ENCODE results near the gene PRPF31.
"Not testable (repeated sequence)": the region's sequence is repeated elsewhere in the genome, so short reads cannot be mapped to it uniquely, and the experiment has no call there.

PRPF31 gene

GRCh38 chr19:54115109-54116063 is at the start of gene PRPF31, which contains the start of gene TFPT:
TSS of gene PRPF31 (plus strand) at chr19:54115754. CDS start at chr19:54118279, 2,525 bp downstream.
TSS of gene TFPT (minus strand) at chr19:54115657. CDS start at chr19:54115269, 388 bp downstream.
- DNase-seq (ENCODE audit: low spot score), result peak; percentile 98

DNA sequence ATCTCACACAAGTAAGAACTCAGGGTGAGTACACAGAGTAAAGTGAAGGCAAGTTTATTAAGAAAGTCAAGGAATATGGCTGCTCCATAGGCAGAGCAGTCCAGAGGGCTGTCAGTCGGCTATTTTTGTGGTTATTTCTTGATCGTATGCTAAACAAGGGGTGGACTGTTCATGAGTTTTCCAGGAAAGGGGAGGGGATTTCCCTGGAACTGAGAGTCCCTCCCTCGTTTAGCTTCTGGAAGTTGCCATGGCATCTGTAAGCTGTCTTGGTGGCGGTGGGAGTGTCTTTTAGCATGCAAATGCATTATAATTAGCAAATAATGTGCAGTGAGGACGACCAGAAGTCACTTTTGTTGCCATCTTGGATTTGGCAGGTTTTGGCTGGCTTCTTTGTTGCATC is 46.1 kb upstream of the PRPF31 start:
- no peak for DNase-seq (ENCODE audit: low spot score)

GRCh38 chr19:54073829-54074228 is 41.7 kb upstream of the PRPF31 start:
- DNase-seq (ENCODE audit: low spot score), result no peak

DNA sequence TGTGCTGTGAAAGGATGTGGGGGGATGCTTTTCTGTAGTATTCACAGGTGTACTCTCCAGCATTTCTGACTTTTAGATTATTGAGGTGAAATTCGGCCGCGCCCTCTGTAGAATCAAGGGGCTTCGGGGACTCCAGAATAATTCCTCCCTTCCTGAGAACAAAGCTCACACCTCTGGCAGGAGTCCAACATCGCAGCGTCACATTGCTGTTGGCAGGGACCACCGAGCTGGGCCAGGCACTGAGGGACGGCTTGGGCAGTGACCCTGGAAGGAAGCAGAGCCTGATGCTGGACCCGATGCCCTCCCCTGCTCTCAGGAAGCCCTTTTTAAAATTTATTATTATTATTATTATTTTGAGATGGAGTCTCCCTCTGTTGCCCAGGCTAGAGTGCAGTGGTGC is 40.7 kb upstream of the PRPF31 start:
- DNase-seq (ENCODE audit: low spot score), result no peak

GRCh38 chr19:54077334-54077733 is 38.2 kb upstream of the PRPF31 start:
- no peak for DNase-seq (ENCODE audit: low spot score)

- no peak for DNase-seq (ENCODE audit: low spot score)
Measured at GRCh38 chr19:54081032-54081431, 34.5 kb upstream of the PRPF31 start, which contains the start of gene TARM1. TSS of gene TARM1 (minus strand) at chr19:54081365. CDS start at chr19:54081340, 25 bp downstream.

DNA sequence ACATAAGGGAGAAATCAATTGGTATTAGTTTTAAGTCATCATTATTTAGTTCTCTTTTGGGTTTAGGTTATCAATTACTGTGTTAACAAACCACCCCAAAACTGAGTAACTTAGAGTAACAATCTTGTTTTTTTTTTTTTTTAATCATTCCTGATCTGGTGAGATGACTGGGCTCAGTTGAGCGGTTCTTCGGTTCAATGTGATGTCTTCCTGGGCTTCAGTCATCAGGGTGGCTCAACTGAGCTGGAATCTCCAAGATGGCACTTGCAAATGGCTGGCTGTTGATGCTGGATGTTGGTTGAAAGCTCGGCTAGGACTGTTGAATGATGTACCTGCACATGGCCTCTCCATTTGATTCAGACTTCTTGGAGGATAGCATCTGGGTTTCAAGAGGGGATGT is 31.1 kb upstream of the PRPF31 start:
- DNase-seq (ENCODE audit: low spot score), result no peak

DNA sequence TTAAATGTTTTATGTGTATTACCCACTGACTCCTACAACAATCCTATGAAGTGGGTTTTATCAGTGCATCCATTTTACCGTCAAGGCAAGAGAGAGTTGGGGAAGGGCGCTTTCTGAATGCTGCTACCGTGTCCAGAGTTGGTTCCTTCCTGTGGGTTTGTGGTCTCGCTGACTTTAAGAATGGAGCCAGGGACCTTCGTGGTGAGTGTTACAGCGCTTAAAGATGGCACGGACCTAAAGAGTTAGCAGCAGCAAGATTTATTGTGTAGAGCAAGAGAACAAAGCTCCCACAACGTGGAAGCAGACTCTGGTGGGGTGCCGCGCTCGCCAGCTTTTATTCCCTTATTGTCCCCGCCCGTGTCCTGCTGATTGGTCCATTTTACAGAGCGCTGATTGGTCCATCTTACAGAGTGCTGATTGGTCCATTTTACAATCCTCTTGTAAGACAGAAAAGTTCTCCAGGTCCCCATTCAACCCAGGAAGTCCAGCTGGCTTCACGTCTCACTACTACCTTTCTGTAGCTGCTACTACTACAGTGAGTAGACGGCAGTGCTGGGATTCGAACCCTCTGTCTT is 21.0 kb upstream of the PRPF31 start:
- no peak for DNase-seq (ENCODE audit: low spot score)

DNA sequence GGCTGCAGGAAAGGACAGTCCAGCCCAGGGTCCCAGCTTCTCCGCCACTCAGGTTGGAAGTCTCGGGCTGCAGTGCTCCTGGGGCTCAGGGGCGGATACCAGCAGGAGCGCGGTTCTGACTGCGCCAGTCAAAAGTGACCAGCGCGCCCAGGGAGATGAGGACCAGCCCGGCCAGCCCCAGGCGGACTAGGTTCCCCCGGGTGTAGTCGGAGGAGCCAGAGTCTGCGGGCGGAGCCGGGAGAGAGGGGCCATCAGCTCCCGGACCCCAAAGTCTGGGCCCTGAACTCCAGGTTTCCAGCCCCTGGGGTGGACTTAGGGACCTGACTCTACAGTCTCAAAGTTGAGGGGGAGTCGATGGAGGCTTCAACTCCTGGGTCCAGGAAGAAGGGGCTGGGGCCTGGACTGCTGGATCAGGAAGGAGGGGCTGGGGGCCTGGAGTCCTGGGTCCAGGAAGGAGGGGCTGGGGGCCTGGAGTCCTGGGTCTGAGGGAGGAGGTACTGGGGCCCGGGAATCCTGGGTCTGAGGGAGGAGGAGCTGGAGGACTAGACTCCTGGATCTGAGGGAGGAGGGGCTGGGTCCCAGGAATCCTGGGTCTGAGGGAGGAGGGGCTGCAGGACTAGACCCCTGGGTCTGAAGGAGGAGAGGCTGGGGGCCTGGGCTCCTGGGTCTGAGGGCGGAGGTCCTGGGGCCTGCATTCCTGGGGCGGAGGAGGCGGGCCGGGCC is 20.3 kb upstream of the PRPF31 start:
- DNase-seq (ENCODE audit: low spot score), result no peak

DNA sequence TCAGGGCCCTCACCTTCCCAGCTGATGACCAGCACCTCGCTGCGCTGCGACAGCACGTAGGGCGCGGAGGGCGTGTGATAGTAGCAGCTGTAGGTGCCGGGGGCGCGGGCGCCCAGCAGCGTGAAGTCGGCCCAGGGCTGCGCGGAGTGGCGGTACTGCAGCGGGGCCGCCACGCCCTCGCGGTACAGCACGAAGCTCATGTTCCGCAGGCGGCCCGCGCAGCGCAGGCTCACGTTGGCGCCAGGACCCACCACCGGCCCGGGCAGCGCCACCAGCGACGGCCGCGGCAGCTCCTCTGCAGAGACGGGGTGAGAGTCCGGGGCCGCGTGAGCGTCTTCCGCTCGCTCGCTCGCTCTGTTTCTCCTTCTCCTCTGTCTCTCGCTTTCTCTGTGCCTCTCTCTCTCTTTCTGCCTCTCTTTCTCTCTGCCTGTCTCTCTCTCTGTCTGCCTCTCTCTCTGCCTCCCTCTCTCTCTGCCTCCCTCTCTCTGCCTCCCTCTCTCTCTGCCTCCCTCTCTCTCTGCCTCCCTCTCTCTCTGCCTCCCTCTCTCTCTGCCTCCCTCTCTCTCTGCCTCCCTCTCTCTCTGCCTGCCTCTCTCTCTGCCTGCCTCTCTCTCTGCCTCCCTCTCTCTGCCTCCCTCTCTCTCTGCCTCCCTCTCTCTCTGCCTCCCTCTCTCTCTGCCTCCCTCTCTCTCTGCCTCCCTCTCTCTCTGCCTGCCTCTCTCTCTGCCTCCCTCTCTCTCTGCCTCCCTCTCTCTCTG is 19.5 kb upstream of the PRPF31 start:
- DNase-seq (ENCODE audit: low spot score), result peak; percentile 85

DNA sequence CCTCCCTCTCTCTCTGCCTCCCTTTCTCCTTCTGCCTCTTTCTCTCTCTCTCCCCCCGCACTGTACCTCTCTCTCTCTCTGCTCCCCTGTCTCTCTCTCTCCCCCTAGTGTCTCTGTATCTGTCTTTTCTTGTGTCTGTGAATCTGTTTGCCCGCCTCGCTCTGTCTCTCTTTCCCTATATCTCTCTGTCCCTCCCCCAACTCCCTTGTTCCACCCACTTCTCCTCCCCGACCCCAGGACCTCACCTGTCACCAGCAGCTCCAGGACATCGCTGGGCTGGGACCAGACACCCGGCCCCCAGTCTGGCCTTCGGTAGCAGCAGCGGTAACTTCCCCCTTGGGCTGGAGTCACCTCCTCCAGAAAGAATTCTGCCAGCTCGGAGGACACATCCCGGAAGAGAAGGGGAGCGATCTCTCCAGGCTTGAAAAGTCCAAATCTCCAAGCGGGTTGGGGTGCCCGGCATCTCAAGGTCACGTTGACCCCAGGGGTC is 18.9 kb upstream of the PRPF31 start:
- DNase-seq (ENCODE audit: low spot score), result peak; percentile 52

DNA sequence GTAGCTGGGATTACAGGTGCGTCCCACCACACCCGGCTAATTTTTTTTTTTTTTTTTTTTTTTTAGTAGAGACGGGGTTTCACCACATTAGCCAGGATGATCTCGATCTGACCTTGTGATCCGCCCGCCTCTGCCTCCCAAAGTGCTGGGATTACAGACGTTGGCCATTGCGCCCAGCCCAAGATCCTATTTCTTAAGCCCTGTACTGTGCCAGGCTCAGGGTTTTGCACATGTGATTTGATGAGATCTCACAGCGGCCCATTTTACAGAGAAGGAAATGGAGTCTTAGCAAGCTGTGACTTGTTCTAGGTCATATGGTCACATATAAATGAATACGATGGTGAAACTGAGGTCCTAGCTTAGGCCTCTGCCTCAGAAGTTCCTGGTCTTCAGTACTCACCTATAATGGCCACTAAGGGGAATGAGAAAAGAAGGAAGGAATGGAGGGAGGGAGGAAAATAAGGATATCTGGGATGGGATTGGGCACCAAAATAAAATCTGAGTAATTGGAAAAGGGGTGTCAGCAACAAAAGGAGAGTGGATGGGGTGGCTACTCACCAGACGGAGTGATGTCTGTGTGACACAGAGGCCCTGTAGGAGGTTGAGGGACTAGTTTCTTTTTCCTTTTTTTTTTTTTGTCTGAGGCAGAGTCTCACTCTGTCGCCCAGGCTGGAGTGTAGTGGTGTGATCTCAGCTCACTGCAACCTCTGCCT is 16.2 kb upstream of the PRPF31 start:
- no peak for DNase-seq (ENCODE audit: low spot score)

GRCh38 chr19:54099903-54100255 is 15.7 kb upstream of the PRPF31 start:
- DNase-seq (ENCODE audit: low spot score), result not testable (repeated sequence)

DNA sequence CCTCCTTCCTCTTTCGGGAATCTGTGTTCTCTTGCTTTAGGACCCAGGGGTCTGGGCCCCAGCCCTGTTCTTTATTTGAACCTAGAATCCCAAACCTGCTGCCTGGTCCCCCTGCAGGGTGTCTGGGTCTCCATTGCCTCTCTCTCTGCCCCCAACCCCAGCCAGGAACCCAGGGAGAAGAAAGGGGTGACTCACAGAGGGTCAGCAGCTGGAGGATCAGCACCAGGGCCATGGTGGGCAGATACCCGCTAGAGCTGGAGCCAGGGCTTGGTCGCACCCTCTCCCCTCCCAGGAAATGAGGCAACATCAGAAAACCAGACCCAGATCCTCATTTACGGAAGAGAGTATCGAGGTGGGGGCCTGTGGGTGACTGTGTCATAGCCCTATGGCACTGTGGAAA is 15.0 kb upstream of the PRPF31 start, which contains the start of gene OSCAR:
OSCAR (minus strand) TSS at position 243 of the 400 bp plus-strand sequence; CDS start at position 232, 11 bp downstream.
- DNase-seq (ENCODE audit: low spot score), result no peak

GRCh38 chr19:54102421-54103169 is 13.0 kb upstream of the PRPF31 start, which contains the start of gene NDUFA3:
TSS of gene NDUFA3 (plus strand) at chr19:54102855. CDS start at chr19:54102879, 24 bp downstream.
- DNase-seq (ENCODE audit: low spot score), result peak; percentile 100

GRCh38 chr19:54104998-54105715 is 10.4 kb upstream of the PRPF31 start:
- no peak for DNase-seq (ENCODE audit: low spot score)

GRCh38 chr19:54105796-54106195 is 9.8 kb upstream of the PRPF31 start:
- DNase-seq (ENCODE audit: low spot score), result no peak

DNA sequence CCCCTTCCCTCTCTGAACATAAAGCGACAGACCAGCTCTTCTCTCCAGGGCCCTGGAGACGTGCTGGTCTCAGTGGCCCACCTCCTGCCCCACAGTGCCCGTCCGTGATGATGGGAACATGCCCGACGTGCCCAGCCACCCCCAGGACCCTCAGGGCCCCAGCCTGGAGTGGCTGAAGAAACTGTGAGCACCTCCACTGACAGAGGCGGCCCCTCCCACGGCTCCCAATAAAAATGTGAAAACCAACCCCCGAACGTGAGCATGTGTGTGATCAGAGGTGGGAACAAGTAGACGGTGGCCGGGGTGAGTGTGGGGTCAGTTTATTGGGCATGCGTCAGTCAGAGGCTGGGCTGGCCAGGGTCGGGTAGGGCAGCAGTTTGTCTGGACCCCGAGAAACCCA is 8.8 kb upstream of the PRPF31 start:
- DNase-seq (ENCODE audit: low spot score), result no peak

DNA sequence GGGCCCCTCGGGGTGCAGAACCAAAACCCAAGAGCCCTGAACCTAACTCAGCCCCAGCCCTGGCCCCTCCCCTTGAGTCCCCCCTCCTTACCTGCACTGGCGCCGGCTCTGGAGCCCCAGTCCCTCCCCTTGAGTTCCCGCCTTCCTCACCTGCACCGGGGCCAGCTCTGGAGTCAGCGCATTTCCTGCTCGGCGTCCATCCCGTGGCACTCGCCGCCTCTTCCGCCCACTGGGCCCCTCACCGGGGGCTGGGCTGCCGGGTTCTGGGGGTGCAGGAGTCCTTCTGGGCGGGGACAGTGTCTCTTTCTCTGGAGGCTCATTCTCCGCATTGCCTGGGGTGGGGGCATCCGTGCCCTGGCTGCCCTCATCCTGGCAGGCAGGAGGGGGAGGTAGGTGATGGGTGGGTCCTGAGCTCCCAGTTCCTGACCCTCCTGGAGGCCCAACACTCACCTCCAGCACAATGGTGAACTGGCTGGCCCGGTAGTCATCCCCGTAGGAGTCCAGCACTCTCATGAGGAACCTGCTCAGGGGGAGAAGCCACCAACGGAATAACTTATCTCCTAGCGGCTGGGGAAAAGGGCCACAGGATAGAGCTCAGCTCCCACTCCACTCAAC is 7.6 kb upstream of the PRPF31 start:
- no peak for DNase-seq (ENCODE audit: low spot score)
